Thoracic aorta endothelial cell (primary cell): ENCODE measurements around the gene ADAMTS17. TPM values are rescaled to one million over a fixed set of nuclear protein-coding genes. Genes with fewer than 3 reads are reported as not detected.

Experiments
- small RNA-seq: library from RNA; depleted of rRNA; stranded (forward); fragments of <200 nt; gene quantifications from one replicate; pipeline ENCODE3, GENCODE V24; 2012
- total RNA-seq: library from RNA; depleted of rRNA; stranded (reverse); fragments of >200 nt; gene quantifications from 2 replicates; pipeline ENCODE4 v1.2.3, GENCODE V29; 2012

The ADAMTS17 gene, protein sequence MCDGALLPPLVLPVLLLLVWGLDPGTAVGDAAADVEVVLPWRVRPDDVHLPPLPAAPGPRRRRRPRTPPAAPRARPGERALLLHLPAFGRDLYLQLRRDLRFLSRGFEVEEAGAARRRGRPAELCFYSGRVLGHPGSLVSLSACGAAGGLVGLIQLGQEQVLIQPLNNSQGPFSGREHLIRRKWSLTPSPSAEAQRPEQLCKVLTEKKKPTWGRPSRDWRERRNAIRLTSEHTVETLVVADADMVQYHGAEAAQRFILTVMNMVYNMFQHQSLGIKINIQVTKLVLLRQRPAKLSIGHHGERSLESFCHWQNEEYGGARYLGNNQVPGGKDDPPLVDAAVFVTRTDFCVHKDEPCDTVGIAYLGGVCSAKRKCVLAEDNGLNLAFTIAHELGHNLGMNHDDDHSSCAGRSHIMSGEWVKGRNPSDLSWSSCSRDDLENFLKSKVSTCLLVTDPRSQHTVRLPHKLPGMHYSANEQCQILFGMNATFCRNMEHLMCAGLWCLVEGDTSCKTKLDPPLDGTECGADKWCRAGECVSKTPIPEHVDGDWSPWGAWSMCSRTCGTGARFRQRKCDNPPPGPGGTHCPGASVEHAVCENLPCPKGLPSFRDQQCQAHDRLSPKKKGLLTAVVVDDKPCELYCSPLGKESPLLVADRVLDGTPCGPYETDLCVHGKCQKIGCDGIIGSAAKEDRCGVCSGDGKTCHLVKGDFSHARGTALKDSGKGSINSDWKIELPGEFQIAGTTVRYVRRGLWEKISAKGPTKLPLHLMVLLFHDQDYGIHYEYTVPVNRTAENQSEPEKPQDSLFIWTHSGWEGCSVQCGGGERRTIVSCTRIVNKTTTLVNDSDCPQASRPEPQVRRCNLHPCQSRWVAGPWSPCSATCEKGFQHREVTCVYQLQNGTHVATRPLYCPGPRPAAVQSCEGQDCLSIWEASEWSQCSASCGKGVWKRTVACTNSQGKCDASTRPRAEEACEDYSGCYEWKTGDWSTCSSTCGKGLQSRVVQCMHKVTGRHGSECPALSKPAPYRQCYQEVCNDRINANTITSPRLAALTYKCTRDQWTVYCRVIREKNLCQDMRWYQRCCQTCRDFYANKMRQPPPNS
- 0.40 and 0.79 TPM in 2 replicates for total RNA-seq

DNA sequence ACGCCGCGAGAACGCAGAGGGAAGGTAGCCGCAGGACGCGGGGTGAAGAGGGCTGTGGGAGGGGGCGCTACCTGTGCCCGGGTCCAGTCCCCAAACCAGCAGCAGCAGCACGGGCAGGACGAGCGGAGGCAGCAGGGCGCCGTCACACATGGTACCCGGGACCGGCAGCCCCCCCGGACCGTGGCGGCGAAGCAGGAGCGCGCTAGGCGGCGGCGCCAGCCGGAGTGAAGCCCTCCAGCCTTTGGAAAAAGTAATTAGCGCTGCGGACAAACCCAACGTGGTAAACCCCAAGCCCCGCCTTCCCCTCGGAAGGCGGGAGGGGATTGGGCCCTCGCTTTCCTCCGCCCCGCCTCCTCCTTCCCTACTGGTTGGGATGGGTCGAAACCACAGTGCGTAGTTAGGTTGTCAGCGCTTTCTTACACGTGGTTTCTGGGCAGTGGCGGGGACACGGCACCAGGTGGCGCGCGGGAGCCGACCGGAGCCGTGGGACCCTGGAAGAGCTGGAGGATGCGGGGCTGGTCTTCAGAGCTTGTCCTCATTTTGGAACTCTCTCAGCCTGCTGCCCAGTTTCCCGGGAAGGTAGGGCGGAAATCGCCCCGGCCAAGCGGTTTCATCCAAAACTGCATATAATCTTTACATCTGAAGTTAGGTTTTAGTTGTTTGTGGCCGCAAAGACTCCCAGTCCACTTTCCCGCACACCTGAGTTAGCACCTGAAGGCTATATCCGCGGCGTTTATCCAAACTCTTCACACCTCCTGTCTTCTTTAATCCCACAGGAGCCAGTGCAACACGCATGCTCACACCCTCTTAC lies at the start of gene ADAMTS17:
Gene ADAMTS17, minus strand, starts transcription at position 226 of the 811 bp plus-strand sequence. Its CDS starts 76 bp downstream, at position 150.

Small RNA genes lying within 50 kb of the gene (small RNA-seq; reads per million reads assigned to genes)
- not detected for gene RNA5SP402

Other genes with a start within 250 kb of the ADAMTS17 start
- not detected in 2 replicates for gene CERS3, start 187.0 kb upstream of the ADAMTS17 start, total RNA-seq